Muscle of back (tissue), 13 donors: ENCODE data around the gene SAMD3. TPM values are rescaled to one million over a fixed set of nuclear protein-coding genes. Genes with fewer than 3 reads are reported as not detected.
"Not testable (repeated sequence)": the region's sequence is repeated elsewhere in the genome, so short reads cannot be mapped to it uniquely, and the experiment has no call there.

ENCODE experiments used
- DNase-seq, 3 donors: peaks; one replicate each; pipeline versions ENCODE4 v3.0.0 to v3.0.0-alpha.2; 2013
- long read RNA-seq, 9 donors: transcript quantifications; one replicate each; lab custom pipeline, GENCODE V29; 2026
- polyA plus RNA-seq, 10 donors: library from polyadenylated mRNA; unstranded; fragments of 120-200 nt; gene quantifications; one replicate each; pipeline ENCODE4 v1.2.1, GENCODE V29; 2013; ENCODE audit not compliant: insufficient read length in 10 of 10

Gene SAMD3
- polyA plus RNA-seq = 1 to 10 TPM in 7 of 10 donors, under 1 TPM in 3; 0.74 to 4.4 (median 1.2) TPM
- long read RNA-seq, donor 1 = 0 reads
- long read RNA-seq, donor 2 = 0 reads
- long read RNA-seq, donor 3 = 0 reads
- long read RNA-seq, donor 4 = 0 reads
- long read RNA-seq, donor 5 = 0 reads
- long read RNA-seq, donor 6 = 0 reads
- long read RNA-seq, donor 7 = 0 reads
- long read RNA-seq, donor 8 = 0 reads
- long read RNA-seq, donor 9 = 0 reads

GRCh38 chr6:130222775-130223174 lies at the start of gene SAMD3:
TSS of gene SAMD3 (minus strand) at chr6:130222951. CDS start at chr6:130215273, 7,678 bp downstream.
- no peak for DNase-seq

- DNase-seq = no peak
Observed at GRCh38 chr6:130269969-130270635, 47.4 kb upstream of the SAMD3 start.

- DNase-seq = not testable (repeated sequence)
Observed at GRCh38 chr6:130265553-130265952, 42.8 kb upstream of the SAMD3 start.

- DNase-seq = no peak
Observed at GRCh38 chr6:130262008-130262407, 39.3 kb upstream of the SAMD3 start.

- DNase-seq = not testable (repeated sequence)
Observed at GRCh38 chr6:130261558-130261957, 38.8 kb upstream of the SAMD3 start.

- not testable (repeated sequence) for DNase-seq
Observed at GRCh38 chr6:130260614-130261241, 38.0 kb upstream of the SAMD3 start.

GRCh38 chr6:130260050-130260462 lies 37.3 kb upstream of the SAMD3 start:
- not testable (repeated sequence) for DNase-seq

- DNase-seq = no peak
Observed at GRCh38 chr6:130259557-130259956, 36.8 kb upstream of the SAMD3 start.

GRCh38 chr6:130259140-130259539 lies 36.4 kb upstream of the SAMD3 start:
- no peak for DNase-seq

- DNase-seq = no peak
Observed at GRCh38 chr6:130252527-130253237, 29.9 kb upstream of the SAMD3 start.

GRCh38 chr6:130245267-130245666 lies 22.5 kb upstream of the SAMD3 start:
- no peak for DNase-seq

GRCh38 chr6:130244728-130245127 lies 22.0 kb upstream of the SAMD3 start:
- DNase-seq = no peak

GRCh38 chr6:130240232-130240631 lies 17.5 kb upstream of the SAMD3 start:
- DNase-seq = peak; percentile 73 to 80 (median 78)

GRCh38 chr6:130239755-130240154 lies 17.0 kb upstream of the SAMD3 start:
- DNase-seq = peak in 2 of 3 donors; percentile 2 to 5

- peak; percentile 5 to 11 (median 8) for DNase-seq
Observed at GRCh38 chr6:130233330-130233729, 10.6 kb upstream of the SAMD3 start.

- not testable (repeated sequence) for DNase-seq
Observed at GRCh38 chr6:130230531-130230930, 7.8 kb upstream of the SAMD3 start.

GRCh38 chr6:130229645-130230044 lies 6.9 kb upstream of the SAMD3 start:
- DNase-seq = no peak

- DNase-seq = no peak
Observed at GRCh38 chr6:130223508-130223907, 757 bp upstream of the SAMD3 start.

GRCh38 chr6:130218134-130218533 lies 4.6 kb downstream of the SAMD3 start:
- DNase-seq = no peak

- DNase-seq = no peak
Observed at GRCh38 chr6:130216620-130217019, 6.1 kb downstream of the SAMD3 start.

- no peak for DNase-seq
Observed at GRCh38 chr6:130215526-130215925, 7.2 kb downstream of the SAMD3 start.

GRCh38 chr6:130212215-130212874 lies 10.4 kb downstream of the SAMD3 start:
- peak in 1 of 3 donors; percentile 13 for DNase-seq
